Psoas muscle (tissue), 8 donors: ENCODE results near the gene RHBDD3. TPM values are rescaled to one million over a fixed set of nuclear protein-coding genes. Genes with fewer than 3 reads are reported as not detected.

Source experiments
- ATAC-seq, 4 donors: fragments of 200-7000 bp; cut with Tn5 transposase; one replicate each; pipeline ENCODE4 v1.9.1; 2020; ENCODE audit warnings: moderate library complexity in 3 of 4, mild to moderate bottlenecking in 2 of 4
- DNase-seq, 2 donors: peaks; one replicate each; pipeline ENCODE4 v3.0.0-alpha.2; 2020
- H3K27ac ChIP-seq: fragments of 200-600 bp; one replicate; pipeline ENCODE4 v1.8.0; 2022
- H3K27me3 ChIP-seq, 3 donors: fragments of 200-600 bp in 1 of 3; one replicate each; pipeline versions ENCODE4 v1.6.1 to v1.8.0; 2013 to 2022; ENCODE audit warnings: low read length in 2 of 3, mild to moderate bottlenecking in 2 of 3, moderate library complexity in 1 of 3; ENCODE audit not compliant: insufficient read depth in 3 of 3
- H3K36me3 ChIP-seq, 2 donors: fragments of 200-600 bp in 1 of 2; one replicate each; pipeline versions ENCODE4 v1.6.1 to v1.8.0; 2013 to 2022; ENCODE audit warnings: low read depth in 1 of 2, mild to moderate bottlenecking in 1 of 2, moderate library complexity in 1 of 2; ENCODE audit not compliant: insufficient read depth in 1 of 2
- H3K4me1 ChIP-seq: fragments of 200-600 bp; one replicate; pipeline ENCODE4 v1.8.0; 2022
- H3K4me3 ChIP-seq: fragments of 200-600 bp; one replicate; pipeline ENCODE4 v1.8.0; 2022; ENCODE audit warnings: mild to moderate bottlenecking
- H3K9me3 ChIP-seq: fragments of 200-600 bp; one replicate; pipeline ENCODE4 v1.8.0; 2022
- CTCF ChIP-seq: fragments of 200-600 bp; IDR thresholded peaks from one replicate; pipeline ENCODE4 v1.8.0; 2022; ENCODE audit warnings: antibody characterized with exemption
- WGBS, 3 donors: extraction: QIAGEN DNeasy Blood & Tissue Kit; methylation state at CpG; one replicate each; pipeline versions ENCODE4 v1.1.6 to v1.1.7; 2013; 5-methylcytosine and 5-hydroxymethylcytosine counted together
- intact Hi-C, 2 donors: fragments of 100-400 bp; cut with DNase I; formaldehyde crosslinking; loops; one replicate each; pipeline versions ENCODE4 v1.11.0 to v1.14.2; 2022
- polyA plus RNA-seq, 3 donors: library from polyadenylated mRNA; stranded (reverse); fragments of 200-250 nt; gene quantifications; one replicate each; pipeline ENCODE4 v1.2.3, GENCODE V29; 2013
- total RNA-seq, 4 donors: library from RNA; stranded (reverse); fragmentation: NEBNext Ultra II Directional in 2 of 4; extraction: Animal tissue kit (Norgen Biotek cat#: 25700) in 2 of 4; gene quantifications; one replicate each; pipeline versions ENCODE4 v1.2.1 to v1.2.4, GENCODE V29; 2021 to 2023
- donor health status: healthy with polysubstance abuse.
- donor health status: DM: no; HTN: no; CAD: no; lungs with moderate emphysema.
- donor health status: Bipolar disorder and iron deficiency.
- donor health status: healthy.
- donor health status: DM: yes; HTN: yes; CAD: no.
- donor health status: DM: no; HTN: no; CAD: no.
- donor health status: DM: no; HTN: no; CAD: no.
- donor health status: DM: yes; HTN: yes; CAD: no.

Gene RHBDD3
- total and polyA plus RNA-seq, 7 donors = 10.6 to 36.5 (median 20.3) TPM

GRCh38 chr22:29309332-29310064 lies 41.7 kb upstream of the RHBDD3 start:
- ATAC-seq = no peak
- Histone ChIP-seq H3K27me3 (peaks cover 0 to 18% (median 9%) of the 10 kb centered on the region in 3 donors), H3K36me3 (no peaks in the 10 kb centered on the region), H3K27ac (peak overlapping the region; percentile 81), H3K4me1 (peaks cover 34% of the 10 kb centered on the region), H3K9me3 (no peaks in the 10 kb centered on the region), H3K4me3 (peak overlapping the region; percentile 92)
- TF ChIP-seq CTCF = no peak
- intact Hi-C loops = loop anchor here in 1 of 2 donors (5.0 kb wide), 1 partner anchor 42 kb away; the partner anchor contains the start of genes EWSR1 and RHBDD3
- no peak for DNase-seq
- 61 to 72% (median 70%) methylated on average over 21 of the region's 21 CpGs for WGBS, 3 donors

GRCh38 chr22:29308791-29309262 lies 41.0 kb upstream of the RHBDD3 start:
- Histone ChIP-seq H3K27me3 (peaks cover 0 to 12% (median 3%) of the 10 kb centered on the region in 3 donors), H3K4me1 (peaks cover 27% of the 10 kb centered on the region), H3K9me3 (no peaks in the 10 kb centered on the region), H3K27ac (peak overlapping the region; percentile 81), H3K36me3 (no peaks in the 10 kb centered on the region), H3K4me3 (peak overlapping the region; percentile 92)
- intact Hi-C loops = loop anchor here in 1 of 2 donors (5.0 kb wide), 1 partner anchor 42 kb away; the partner anchor contains the start of genes EWSR1 and RHBDD3
- no peak for ATAC-seq
- TF ChIP-seq CTCF = no peak
- no peak for DNase-seq
- WGBS, 3 donors = 55 to 60% (median 55%) methylated on average over 12 to 13 of the region's 13 CpGs

GRCh38 chr22:29308148-29308790 lies 40.5 kb upstream of the RHBDD3 start:
- WGBS, 3 donors = 42 to 62% (median 43%) methylated on average over 46 to 50 of the region's 50 CpGs
- no peaks in the 10 kb centered on the region for H3K9me3 ChIP-seq
- no peak for TF ChIP-seq CTCF
- ATAC-seq = peak in 3 of 4 donors; percentile 23 to 40 (median 38)
- intact Hi-C loops = loop anchor here in 1 of 2 donors (5.0 kb wide), 1 partner anchor 41 kb away; the partner anchor contains the start of genes EWSR1 and RHBDD3
- H3K4me1 ChIP-seq = peaks cover 27% of the 10 kb centered on the region
- peak overlapping the region; percentile 81 for H3K27ac ChIP-seq
- no peaks in the 10 kb centered on the region for H3K36me3 ChIP-seq
- peaks cover 0 to 6% (median 0%) of the 10 kb centered on the region in 3 donors for H3K27me3 ChIP-seq
- DNase-seq = peak in 1 of 2 donors; percentile 79
- H3K4me3 ChIP-seq = peak overlapping the region; percentile 92

GRCh38 chr22:29307596-29308147 lies 39.9 kb upstream of the RHBDD3 start:
- H3K4me3 ChIP-seq = peak overlapping the region; percentile 92
- no peaks in the 10 kb centered on the region for H3K9me3 ChIP-seq
- intact Hi-C loops = loop anchor here (2.0 to 5.0 kb wide), 2 partner anchors 40 to 51 kb away; partner anchors contain the start of genes EWSR1 (in 1 of the 2) and RHBDD3 (in 1 of the 2)
- peaks cover 27% of the 10 kb centered on the region for H3K4me1 ChIP-seq
- WGBS, 3 donors = 34 to 49% (median 35%) methylated on average over 18 to 20 of the region's 20 CpGs
- no peaks in the 10 kb centered on the region for H3K36me3 ChIP-seq
- H3K27me3 ChIP-seq = no peaks in the 10 kb centered on the region
- TF ChIP-seq CTCF = no peak
- H3K27ac ChIP-seq = peak overlapping the region; percentile 81
- DNase-seq = no peak
- ATAC-seq = peak in 2 of 4 donors; percentile 8 to 27
